GM10847 (cell line): Measurements from ENCODE around the gene CDKAL1.

Experiments
- POLR2A ChIP-seq: IDR thresholded peaks from 2 replicates; pipeline ENCODE4 v1.6.1; 2011; ENCODE audit not compliant: insufficient read length; ENCODE audit errors: extremely low read depth

The CDKAL1 gene

GRCh38 chr6:21208796-21209186 is 674.5 kb downstream of the CDKAL1 start:
- TF ChIP-seq POLR2A = no peak

GRCh38 chr6:21213492-21213891 is 679.2 kb downstream of the CDKAL1 start:
- no peak for TF ChIP-seq POLR2A

DNA sequence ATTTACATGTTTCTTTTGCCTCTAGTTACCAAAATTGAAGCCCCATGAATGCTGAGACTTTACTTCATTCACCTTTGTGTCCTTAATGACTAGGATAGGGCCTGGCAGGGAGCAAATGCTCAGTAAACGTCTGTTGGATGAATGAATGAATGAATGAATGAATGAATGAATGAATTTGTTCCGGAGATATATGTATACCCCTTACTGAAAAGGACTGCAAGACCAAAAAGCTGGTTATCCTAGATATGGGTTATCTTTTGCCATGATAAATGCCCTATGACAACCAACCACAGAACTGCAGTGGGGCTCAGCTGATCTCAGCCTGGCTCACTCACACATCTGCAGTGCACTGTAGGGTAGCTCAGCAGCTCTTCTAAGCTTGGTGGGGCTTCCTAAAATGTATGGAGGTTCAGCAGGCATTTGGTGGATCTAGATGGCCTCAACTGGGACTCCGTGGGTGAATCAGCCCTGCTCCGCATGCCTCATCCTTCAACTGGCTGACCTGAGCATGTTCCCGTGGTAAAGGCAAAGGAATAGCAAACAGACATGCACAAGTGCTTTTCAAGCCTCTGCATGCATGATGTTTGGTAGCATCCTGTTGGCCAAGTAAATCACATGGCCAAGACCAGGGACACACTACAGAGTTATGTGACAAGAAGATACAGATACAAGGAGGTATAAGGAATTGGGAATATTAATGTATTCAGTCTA is 680.6 kb downstream of the CDKAL1 start:
- no peak for TF ChIP-seq POLR2A

DNA sequence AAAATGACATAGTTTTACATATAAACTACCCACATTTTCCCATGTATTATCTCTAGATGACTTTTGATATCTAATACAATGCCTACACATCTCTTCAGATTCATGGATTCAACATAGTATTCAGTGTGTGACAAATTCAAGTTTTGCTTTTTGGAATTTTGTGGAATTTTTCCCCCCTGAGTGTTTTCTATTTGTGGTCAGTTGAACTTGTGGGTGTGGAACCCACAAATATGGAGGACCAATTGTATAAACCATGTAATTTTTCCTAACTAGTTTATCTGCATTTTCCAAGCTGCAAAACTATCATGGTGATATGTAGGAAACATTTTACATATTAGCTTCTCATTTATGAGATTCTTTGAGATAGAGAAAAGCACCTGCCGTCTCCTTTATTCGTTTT is 685.0 kb downstream of the CDKAL1 start:
- TF ChIP-seq POLR2A = no peak

- TF ChIP-seq POLR2A = no peak
Observed at GRCh38 chr6:21219856-21220255, 685.6 kb downstream of the CDKAL1 start.

DNA sequence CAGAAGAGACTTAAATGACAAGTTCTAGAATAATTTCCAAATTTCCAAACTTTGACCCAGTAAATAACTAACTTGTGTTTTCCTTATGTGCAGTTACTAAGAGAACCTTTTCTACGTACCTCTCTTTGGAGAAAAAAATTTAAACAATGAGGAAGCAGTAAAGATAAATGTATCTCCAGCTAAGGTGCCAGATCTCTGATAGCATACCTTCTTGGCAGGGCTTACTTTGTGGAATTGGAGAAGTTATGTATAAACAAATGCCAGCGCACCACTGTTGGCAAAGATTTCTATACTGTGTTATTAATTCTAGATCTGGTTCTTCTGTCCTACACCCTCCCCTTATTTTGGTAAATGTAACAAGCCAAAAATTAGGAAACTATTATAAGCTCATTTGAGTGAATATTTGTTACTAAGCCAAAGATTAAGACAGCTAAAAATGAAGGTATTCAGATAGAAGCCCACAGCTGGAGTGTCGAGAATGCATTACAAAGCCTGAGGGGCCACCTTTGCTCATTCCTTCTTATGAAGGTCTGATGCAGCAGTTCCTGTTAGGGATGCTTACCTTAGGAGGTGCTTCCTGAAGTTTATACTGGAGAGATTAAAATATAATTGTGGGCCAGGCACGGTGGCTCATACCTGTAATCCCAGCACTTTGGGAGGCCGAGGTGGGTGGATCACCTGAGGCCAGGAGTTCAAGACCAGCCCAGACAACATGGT is 686.2 kb downstream of the CDKAL1 start:
- TF ChIP-seq POLR2A = no peak

- no peak for TF ChIP-seq POLR2A
Observed at GRCh38 chr6:21222656-21223055, 688.4 kb downstream of the CDKAL1 start.

GRCh38 chr6:21225912-21226311 is 691.7 kb downstream of the CDKAL1 start:
- TF ChIP-seq POLR2A = no peak

GRCh38 chr6:21227486-21227885 is 693.2 kb downstream of the CDKAL1 start:
- TF ChIP-seq POLR2A = no peak

GRCh38 chr6:21228411-21228810 is 694.2 kb downstream of the CDKAL1 start:
- no peak for TF ChIP-seq POLR2A

DNA sequence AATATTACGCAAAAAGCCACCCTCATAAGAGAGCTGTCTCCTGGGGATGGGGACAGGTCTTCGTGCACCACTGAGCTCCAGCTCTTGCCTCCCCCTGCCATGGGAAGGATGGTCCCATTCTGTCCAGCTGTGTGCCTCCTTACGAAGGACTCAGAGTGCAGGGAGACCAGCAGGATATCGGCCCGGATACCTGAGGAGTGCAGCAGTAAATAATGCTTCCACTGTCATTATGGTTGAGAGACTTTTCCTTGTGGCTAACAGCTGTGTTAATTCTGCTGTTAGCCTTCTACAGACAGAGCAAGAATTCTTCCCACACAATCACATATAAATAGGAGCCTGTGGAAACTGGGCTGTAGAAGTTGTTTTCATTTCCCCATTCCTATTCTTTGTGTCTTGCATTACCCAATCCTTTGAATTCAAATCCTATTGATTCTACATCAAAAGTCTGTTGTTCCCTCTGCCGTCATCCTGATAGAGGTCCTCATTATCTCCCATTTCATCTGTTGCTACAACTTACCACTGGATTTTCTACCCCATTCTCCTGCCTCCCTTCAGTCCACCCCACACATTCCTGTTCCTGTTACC is 694.7 kb downstream of the CDKAL1 start:
- TF ChIP-seq POLR2A = no peak

GRCh38 chr6:21230536-21230935 is 696.3 kb downstream of the CDKAL1 start:
- TF ChIP-seq POLR2A = no peak

GRCh38 chr6:21235162-21235561 is 700.9 kb downstream of the CDKAL1 start:
- no peak for TF ChIP-seq POLR2A

DNA sequence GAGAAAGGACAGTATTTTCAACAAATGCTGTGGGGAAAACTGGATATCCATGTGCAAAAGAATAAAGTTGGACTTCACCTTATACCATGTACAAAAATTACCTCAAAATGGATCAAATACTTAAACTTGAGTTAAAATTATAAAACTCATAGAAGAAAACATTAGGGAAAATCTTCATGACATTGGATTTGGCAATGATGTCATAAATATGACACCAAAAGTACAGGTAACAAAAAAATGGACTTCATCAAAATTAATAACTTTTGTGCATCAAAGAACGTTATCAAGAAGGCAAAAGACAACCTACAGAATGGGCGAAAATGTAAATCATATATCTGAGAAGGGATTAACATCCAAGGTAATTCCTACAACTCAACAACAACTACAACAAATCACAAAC is 704.0 kb downstream of the CDKAL1 start:
- TF ChIP-seq POLR2A = no peak

GRCh38 chr6:21240709-21241108 is 706.5 kb downstream of the CDKAL1 start:
- no peak for TF ChIP-seq POLR2A
